Calu3 (cell line): Measurements from ENCODE around the gene ENTPD1. TPM values are rescaled to one million over a fixed set of nuclear protein-coding genes. Genes with fewer than 3 reads are reported as not detected.

ENCODE experiments used
- BruUV-seq: library from RNA; stranded (reverse); fragments of 400-500 nt; replicated peaks from 2 replicates; lab custom pipeline; 2021; lab: Mats Ljungman, UMichigan
- CTCF ChIA-PET: fragments of 300-600 bp; sonication (Branson Sonifier 250); formaldehyde crosslinking; loops from one replicate; lab custom pipeline; 2022; ENCODE audit warnings: antibody characterized with exemption; lab: Charles Lee
- DNase-seq: peaks from one replicate; pipeline ENCODE4 v3.0.0; 2022
- H3K27ac Mint-ChIP-seq: one replicate; pipeline ENCODE4 v1.8.0; 2022; ENCODE audit warnings: mixed read lengths; ENCODE audit not compliant: unreplicated experiment
- H3K27me3 Mint-ChIP-seq: one replicate; pipeline ENCODE4 v1.8.0; 2022; ENCODE audit warnings: mixed read lengths; ENCODE audit not compliant: unreplicated experiment
- H3K36me3 Mint-ChIP-seq: one replicate; pipeline ENCODE4 v1.8.0; 2022; ENCODE audit warnings: mild to moderate bottlenecking, moderate library complexity, mixed read lengths; ENCODE audit not compliant: insufficient read depth, unreplicated experiment
- H3K4me1 Mint-ChIP-seq: one replicate; pipeline ENCODE4 v1.8.0; 2022; ENCODE audit warnings: mild to moderate bottlenecking, low read depth, mixed read lengths; ENCODE audit not compliant: unreplicated experiment
- H3K4me3 Mint-ChIP-seq: one replicate; pipeline ENCODE4 v1.8.0; 2022; ENCODE audit warnings: mild to moderate bottlenecking, low read depth, moderate library complexity, mixed read lengths; ENCODE audit not compliant: unreplicated experiment
- H3K9me3 Mint-ChIP-seq: one replicate; pipeline ENCODE4 v1.8.0; 2022; ENCODE audit warnings: low read depth, mixed read lengths; ENCODE audit not compliant: unreplicated experiment
- intact Hi-C: fragments of 100-400 bp; cut with micrococcal nuclease; formaldehyde crosslinking; loops from one replicate; pipeline ENCODE4 v1.10.0; 2022; ENCODE audit not compliant: unreplicated experiment
- total RNA-seq: library from RNA; stranded (reverse); gene quantifications from 2 replicates; pipeline ENCODE4 v1.2.3, GENCODE V29; 2022
- TF ChIP-seq, protein P1 (sequence below): fragments of 200-600 bp; IDR thresholded peaks from one replicate; pipeline ENCODE4 v1.8.0; 2022; ENCODE audit warnings: antibody characterized with exemption; ENCODE audit not compliant: unreplicated experiment

The ENTPD1 gene
- total RNA-seq, 1 experiment from 2014 or later = 0.92 TPM

DNA sequence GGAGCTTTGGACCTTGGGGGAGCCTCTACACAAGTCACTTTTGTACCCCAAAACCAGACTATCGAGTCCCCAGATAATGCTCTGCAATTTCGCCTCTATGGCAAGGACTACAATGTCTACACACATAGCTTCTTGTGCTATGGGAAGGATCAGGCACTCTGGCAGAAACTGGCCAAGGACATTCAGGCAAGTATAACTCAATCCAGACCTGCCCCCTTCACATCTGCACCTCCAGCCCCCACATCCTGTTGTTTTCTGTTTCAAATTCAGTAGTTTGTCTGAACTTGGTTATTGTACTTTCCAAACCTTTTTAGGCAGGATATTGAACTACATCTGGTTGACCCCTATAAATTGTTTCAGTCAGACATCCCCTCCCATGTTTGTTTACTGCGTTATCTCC is 89.4 kb downstream of the ENTPD1 start:
- H3K9me3 Mint-ChIP-seq = no peaks in the 10 kb centered on the region
- BruUV-seq = no TSS peak
- CTCF ChIA-PET = interaction anchor here (3.1 kb wide), 1 partner anchor 152 kb away, joined by 28 read pairs; the partner anchor contains the start of gene TCTN3
- no peak overlapping the region for H3K27ac Mint-ChIP-seq
- no peaks in the 10 kb centered on the region for H3K27me3 Mint-ChIP-seq
- no peaks in the 10 kb centered on the region for H3K36me3 Mint-ChIP-seq
- H3K4me1 Mint-ChIP-seq = peaks cover 16% of the 10 kb centered on the region
- no peak overlapping the region for H3K4me3 Mint-ChIP-seq
- TF ChIP-seq, protein P1, sequence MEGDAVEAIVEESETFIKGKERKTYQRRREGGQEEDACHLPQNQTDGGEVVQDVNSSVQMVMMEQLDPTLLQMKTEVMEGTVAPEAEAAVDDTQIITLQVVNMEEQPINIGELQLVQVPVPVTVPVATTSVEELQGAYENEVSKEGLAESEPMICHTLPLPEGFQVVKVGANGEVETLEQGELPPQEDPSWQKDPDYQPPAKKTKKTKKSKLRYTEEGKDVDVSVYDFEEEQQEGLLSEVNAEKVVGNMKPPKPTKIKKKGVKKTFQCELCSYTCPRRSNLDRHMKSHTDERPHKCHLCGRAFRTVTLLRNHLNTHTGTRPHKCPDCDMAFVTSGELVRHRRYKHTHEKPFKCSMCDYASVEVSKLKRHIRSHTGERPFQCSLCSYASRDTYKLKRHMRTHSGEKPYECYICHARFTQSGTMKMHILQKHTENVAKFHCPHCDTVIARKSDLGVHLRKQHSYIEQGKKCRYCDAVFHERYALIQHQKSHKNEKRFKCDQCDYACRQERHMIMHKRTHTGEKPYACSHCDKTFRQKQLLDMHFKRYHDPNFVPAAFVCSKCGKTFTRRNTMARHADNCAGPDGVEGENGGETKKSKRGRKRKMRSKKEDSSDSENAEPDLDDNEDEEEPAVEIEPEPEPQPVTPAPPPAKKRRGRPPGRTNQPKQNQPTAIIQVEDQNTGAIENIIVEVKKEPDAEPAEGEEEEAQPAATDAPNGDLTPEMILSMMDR = no peak
- DNase-seq = no peak
- intact Hi-C loops = no loop called here

DNA sequence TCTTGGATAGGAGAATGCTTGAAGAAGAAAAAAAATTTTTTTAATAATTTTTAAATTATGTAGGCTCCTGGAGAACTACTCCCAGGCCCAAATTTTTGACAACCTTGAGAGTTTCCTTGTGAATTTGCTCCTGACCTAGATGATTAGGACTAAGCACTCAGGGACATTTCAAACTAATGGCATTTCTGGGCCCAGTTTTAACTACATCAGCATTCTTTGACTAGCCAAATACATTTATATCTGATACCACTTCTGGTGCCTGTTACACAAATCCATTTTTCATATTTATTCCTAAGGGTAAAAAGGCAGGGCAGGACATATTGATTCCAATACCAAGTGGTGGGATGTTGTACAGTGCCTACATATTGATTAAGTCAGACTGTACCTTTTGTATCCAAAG is 91.0 kb downstream of the ENTPD1 start:
- Mint-ChIP-seq H3K4me3 (no peak overlapping the region), H3K27ac (no peak overlapping the region), H3K27me3 (no peaks in the 10 kb centered on the region), H3K36me3 (no peaks in the 10 kb centered on the region), H3K4me1 (peaks cover 16% of the 10 kb centered on the region), H3K9me3 (no peaks in the 10 kb centered on the region)
- CTCF ChIA-PET = no interaction called here
- TF ChIP-seq, protein P1 = no peak
- intact Hi-C loops = no loop called here
- DNase-seq = no peak
- no TSS peak for BruUV-seq

DNA sequence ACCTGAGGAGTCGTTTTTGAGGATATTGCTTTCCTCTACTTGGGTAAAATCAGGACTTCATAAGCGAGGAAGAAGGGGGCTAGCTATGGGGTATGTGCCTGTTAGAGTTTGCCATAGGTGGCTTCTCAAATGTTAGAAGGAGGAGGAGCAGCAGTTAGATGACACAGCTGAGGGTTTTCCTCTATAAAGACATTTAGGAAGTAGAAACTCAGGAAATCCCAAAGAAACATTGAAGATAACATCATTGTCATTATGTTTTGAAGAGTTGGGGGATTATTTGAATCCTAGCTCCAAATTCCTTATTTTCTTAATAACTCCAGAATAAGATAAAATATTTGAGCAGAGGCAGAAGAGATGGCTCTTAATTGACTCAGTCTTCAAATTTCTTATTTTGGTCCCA is 92.9 kb downstream of the ENTPD1 start:
- H3K27me3 Mint-ChIP-seq = peaks cover under 1% of the 10 kb centered on the region

DNA sequence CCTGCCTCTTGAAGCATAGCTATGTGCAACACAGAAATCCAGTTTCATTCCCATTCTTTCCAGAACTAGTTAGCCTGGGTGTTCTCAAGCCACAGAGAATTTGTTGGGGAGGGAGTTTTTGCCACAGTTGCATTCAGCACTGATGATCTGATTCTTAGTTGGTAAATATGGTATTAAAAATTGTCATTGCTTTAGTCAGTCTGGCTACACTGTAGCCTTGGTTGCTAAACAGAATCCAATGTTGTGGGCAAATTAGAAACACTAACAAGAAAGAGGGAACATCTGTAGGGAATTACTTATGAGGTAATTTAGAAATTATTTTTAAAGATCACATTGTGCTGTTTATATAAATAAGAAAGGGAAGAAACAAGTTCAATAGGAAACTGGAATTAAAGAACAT is 94.8 kb downstream of the ENTPD1 start:
- intact Hi-C loops = no loop called here
- H3K27me3 Mint-ChIP-seq = peaks cover 12% of the 10 kb centered on the region
- H3K4me3 Mint-ChIP-seq = no peak overlapping the region
- no peaks in the 10 kb centered on the region for H3K9me3 Mint-ChIP-seq
- H3K27ac Mint-ChIP-seq = no peak overlapping the region
- no peak for DNase-seq
- CTCF ChIA-PET = no interaction called here
- no peaks in the 10 kb centered on the region for H3K36me3 Mint-ChIP-seq
- no peaks in the 10 kb centered on the region for H3K4me1 Mint-ChIP-seq
- TF ChIP-seq, protein P1 = no peak
- BruUV-seq = no TSS peak

More for the DNA sequence above, 92.9 kb downstream of the ENTPD1 start:
- TF ChIP-seq, protein P1 = no peak
- Mint-ChIP-seq H3K4me1 (no peaks in the 10 kb centered on the region), H3K9me3 (no peaks in the 10 kb centered on the region), H3K27ac (no peak overlapping the region), H3K36me3 (no peaks in the 10 kb centered on the region), H3K4me3 (no peak overlapping the region)
- CTCF ChIA-PET = no interaction called here
- DNase-seq = no peak
- BruUV-seq = no TSS peak
- intact Hi-C loops = no loop called here
